Eye (tissue), 1 donor: ENCODE data around the gene ABL1.
"Not testable (repeated sequence)": the region's sequence is repeated elsewhere in the genome, so short reads cannot be mapped to it uniquely, and the experiment has no call there.

Experiments used
- DNase-seq: peaks from one replicate; pipeline ENCODE4 v3.0.0-alpha.2; 2015

Gene ABL1

DNA sequence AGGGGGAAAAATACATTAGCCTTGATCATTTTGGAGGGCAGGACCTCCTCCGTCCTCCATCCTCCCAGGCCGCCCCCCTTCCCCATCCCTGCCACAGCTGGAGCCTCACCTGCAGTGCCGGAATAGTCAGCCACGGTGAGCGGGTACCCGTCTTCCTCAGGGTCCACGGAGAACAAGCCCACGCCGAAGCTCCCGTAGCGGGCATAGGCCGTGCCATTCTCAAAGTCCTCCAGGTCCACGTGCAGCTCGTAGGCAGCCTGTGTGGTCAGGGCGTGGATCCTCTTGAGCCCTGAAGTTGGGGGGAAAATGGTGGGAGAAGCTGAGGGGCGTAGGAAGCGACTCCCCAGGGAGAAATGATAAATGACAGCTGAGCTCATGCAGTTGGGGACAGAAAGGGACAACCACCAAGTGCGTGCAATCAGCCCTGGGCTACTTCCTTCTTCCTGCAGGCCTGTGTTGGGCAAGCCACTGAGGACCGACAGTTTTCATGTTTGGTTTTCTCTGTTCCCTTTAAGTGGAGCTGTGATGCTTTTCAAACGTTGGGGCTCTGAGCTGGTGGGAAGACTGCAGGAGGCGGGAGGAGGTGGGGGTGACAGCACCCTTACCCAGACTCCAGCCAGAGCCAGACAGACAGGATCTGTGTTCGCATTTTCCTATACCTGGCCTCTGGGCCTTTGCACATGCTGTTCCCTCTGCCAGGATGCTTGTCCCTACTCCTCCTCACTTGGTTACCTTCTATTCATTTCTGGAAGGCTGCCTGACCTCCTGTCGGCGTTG, 70.3 kb downstream of the ABL1 start:
- no peak for DNase-seq

DNA sequence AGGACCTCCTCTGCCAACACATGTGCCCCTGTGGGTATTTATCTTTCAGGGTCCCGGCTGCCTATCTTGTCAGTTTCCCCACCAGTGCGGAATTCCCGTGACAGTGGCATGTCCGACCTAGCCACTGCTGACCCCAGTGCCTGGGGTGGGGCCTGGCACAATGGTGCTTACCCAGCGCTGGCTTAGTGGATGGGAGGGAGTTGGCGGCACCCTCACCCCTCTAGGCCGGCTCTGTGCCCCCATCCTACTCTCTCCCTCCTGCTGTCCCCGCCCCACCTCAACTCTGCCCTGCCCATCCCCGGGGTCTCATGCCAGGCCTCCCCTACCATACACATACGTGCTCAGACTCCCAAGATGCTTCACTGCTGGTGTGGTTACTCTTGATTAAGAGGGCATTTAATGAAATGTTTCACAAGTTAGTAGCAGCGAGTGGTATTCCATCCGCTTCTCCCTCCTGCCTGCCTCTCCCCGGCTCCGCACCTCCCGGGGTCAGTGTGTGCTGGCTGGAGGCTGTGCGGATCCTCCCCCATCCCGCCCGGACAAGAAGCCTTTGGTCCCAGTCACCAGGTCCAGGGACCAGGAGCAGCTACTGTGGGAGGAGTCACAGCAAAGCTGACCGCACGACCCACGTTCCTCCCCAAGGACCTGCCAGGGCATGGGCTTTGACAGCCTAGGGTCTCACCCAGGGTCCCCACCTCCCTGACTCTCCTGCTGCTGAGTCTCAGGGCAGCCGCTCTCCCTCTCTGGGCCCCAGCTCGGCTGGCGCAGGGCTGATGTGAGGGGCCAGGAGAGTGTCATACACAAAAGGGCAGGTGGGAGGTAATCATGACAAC, 71.1 kb downstream of the ABL1 start:
- DNase-seq = no peak

DNA sequence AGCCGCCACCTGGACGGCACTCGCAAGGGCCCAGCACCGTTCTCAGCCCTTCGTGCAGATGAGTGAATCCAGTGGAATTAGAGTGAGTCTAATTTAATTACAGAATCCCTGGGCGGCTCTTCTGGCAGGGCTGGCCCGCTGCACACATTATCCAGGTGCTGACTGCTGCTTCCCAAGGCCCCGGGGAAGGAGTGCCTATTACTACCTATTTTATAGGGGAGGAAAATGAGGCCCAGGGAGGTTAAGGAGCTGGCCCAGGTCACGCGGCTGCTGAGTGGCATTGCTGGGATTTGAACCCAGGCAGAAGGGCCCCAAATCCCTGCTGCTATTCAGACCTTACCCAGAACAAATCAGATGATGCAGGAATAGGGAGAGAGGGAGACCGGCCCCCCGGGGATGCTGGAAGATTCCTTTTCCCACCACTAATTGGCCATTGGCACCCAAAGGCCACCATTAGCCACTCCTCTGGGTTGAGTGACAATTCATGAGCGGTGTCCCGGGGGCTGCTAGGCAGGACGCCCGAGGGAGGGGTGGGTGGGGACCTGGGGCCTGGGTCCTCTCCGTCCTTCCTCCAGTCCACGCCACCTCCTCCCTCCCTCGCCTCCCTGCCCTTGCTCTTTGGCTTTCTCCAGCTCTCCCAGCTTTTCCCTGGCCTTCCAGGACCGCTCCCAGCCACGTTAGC, 71.8 kb downstream of the ABL1 start:
- DNase-seq = peak; percentile 48

DNA sequence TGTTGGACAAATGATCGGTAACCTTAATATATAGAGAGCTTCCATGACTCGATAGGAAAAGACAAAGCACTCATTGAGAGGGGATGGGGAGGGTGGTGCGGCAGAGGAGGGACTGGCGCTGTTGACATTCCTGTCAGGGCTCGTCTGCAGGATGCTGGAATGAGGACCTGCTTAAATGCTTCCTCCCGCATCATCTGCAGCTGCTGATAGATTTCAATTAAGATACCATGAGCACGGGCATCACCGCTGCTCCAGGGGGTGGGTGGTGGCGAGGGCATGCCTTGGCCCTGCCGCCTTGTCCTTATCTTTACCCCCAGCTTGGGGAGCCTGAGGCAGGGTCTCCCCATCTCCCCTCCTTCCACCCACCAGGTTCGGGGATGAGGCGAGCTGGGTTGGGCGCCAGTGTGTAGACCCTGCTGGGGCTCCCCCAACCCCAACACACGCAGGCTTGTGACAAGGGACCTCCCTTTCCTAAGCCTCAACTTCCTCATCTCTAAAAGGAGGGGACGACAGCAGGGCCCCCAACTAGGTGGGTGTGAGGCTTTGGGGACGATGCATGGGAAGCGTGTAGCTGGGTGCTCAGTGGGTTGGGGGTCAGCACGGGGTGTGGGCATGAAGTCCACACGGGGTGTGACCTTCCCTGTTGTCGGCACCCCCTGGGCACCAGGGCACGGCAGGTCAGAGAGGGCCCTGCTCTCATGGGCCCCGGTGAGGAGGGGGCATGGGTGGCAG, 73.3 kb downstream of the ABL1 start:
- no peak for DNase-seq

DNA sequence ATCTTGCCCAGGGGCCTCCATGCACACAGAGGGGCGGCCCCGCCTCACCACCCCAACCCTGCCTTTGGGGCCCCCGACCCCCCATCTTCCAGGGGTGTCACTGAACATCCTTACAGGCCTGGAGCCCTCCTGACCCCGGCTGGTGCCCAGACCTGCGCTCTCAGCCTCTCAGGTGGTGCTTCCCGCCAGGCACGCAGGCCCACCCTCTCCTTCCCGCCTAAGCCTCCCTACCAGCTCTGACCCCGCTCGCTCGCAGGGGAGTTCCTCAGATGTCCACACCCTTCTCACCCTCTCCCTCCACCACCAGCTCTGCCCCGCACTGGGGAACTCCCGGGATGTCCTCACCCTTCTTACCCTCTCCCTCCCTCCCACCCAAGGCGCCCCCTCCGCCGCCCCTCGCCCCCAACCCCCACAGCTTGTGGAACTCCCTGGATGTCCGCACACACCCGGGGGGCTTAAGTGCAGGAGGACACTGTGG, 73.9 kb downstream of the ABL1 start:
- no peak for DNase-seq

DNA sequence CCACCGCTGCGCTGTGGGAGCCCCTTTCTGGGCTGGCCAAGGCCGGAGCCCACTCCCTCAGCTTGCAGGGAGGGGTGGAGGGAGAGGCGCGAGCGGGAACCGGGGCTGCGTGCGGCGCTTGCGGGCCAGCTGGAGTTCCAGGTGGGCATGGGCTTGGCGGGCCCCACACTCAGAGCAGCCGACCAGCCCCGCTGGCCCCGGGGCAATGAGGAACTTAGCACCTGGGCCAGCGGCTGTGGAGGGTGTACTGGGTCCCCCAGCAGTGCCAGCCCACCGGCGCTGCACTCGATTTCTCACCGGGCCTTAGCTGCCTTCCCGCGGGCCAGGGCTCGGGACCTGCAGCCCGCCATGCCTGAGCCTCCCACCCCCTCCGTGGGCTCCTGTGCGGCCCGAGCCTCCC, 75.0 kb downstream of the ABL1 start:
- DNase-seq = not testable (repeated sequence)

DNA sequence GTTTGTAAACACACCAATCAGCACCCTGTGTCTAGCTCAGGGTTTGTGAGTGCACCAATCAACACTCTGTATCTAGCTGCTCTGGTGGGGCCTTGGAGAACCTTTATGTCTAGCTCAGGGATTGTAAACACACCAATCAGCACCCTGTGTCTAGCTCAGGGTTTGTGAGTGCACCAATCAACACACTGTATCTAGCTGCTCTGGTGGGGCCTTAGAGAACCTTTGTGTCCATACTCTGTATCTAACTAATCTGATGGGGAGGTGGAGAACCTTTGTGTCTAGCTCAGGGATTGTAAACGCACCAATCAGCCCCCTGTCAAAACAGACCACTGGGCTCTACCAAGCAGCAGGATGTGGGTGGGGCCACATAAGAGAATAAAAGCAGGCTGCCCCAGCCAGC, 75.6 kb downstream of the ABL1 start:
- not testable (repeated sequence) for DNase-seq

DNA sequence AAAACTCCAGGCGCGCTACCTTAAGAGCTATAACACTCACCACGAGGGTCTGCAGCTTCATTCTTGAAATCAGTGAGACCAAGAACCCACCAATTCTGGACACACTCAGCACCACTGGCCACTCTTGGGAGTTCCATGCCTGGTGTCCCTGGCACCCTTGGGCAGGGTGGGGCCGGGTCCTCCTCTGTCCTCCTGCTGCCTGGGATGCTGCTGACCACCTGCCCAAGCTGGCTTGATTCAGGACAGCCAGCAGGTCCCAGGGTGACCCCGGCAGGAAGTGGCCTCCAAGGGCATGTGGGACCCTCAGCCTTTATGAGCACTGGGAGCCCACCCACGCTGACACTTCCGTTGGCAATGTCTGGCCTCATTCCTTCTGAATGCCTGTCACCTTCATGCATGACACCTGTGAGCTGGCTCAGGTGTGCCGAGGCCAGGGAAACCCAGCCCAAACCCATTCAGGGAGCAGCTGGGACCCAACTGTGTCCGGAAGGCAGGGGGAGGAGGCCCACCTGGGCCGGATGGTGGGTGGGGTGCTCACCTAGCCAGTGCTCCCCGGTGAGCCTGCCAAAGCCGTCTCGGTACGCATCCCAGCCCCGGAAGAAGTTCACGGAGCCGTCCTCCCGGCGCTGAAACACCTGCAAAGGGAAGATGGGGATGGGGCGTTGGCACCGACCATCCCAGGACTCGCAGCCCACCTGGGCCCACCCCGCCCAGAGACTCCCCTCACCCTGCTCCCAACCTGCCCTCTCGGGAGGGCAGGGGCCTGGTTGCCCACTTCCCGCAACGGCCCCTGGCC, 76.4 kb downstream of the ABL1 start:
- no peak for DNase-seq

DNA sequence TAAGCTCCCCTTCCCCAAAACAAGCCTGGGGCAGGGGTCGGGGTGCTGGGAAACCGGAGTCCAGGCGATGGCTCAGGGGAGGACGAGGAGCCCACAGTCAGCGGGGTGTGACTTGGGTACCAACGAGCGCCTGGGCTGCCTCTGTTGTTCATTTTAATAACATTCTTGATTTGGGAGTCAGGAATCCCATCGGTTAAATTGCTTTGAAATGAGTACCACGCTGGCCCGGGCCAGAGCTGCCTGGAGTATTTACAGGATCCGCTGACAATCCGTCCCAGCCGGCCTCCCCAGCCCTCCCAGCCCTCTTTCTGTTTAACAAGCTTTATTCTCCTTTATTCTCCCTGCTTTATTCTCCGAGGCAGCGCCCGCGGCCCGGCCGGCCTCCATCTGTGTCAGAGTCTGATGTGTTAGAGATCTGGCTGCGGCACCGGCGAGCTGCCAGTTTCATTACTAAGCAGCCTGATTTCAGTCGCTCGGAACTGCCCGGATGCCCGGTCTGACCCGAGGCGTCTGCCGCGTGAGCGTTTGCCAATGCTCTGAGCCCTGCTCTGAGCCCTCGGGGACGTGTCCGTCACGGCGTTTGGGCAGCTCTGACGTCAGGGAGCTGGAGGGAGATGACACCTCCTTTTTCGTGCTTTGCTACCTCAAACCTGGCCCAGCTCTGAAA, 78.0 kb downstream of the ABL1 start:
- peak; percentile 76 for DNase-seq

DNA sequence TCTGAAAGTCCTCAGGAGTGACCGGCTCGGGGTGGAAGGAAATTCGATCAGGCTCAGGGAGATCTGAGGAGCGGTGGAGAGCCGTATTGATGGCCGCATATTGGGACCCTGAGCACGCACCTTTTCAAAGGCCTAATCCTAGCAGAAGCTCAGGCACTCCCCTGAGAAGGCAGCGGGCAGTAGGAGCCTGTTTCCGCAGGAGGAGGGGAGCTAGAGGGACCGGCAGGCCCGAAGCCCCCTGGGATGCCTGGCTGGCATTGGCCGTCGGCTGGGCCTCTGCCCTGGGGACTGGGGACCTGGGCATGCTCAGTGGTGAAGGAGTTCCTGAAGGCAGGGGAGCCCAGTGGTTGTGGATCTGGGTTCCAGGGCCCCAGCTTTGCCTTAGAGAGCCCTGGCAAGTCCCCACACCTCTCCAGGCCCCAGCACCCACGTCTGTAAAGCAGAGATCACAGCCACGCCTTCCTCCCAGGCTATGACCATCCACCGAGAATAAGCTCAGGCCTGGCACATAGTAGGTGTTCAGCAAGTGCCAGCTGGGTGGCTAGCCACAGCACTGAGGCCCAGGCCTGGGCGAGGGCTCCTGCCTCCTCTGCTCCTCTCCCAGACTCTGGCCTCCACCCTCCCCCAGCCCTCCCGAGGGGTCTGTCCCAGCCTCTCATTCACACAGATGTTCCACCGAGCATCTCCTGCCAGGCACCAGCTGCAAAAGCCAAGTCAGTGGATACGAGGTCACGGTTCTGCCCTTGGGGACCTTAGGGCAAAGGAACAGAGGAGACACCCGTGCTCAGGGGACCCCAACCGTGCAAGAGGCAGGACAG, 78.8 kb downstream of the ABL1 start:
- peak; percentile 43 for DNase-seq

DNA sequence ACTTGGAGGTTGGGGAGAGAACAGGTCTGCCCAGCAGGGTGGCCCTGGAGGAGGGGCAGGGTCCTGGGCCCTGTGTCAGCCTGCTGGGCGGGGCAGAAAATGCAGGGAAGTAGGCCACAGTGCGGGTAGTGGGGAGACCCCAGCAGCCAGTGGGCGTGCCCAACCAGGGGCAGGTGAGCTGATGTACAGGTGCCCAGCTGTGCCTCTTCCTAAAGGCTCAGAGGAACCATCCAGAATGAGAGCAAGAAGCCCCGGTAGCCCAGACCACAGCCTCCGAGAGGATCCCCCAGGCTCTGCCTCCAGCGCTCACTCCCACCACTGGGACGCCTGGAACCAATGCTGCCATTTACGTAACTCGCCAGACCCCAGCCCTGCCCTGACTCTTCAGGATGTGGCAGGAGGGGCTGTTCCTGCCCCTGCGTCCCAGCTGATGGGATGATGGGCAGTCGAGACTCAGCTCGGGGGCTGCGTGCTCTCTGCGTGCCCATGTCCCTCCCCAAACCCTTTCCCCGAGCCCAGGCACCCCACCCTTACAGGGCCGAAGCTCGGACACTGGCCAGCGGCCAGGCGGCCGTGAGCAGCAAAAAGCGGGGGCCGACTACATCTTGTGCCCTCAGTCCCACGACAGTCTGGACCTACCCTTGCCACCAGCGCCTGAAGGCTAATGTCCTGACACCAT, 79.5 kb downstream of the ABL1 start:
- no peak for DNase-seq

DNA sequence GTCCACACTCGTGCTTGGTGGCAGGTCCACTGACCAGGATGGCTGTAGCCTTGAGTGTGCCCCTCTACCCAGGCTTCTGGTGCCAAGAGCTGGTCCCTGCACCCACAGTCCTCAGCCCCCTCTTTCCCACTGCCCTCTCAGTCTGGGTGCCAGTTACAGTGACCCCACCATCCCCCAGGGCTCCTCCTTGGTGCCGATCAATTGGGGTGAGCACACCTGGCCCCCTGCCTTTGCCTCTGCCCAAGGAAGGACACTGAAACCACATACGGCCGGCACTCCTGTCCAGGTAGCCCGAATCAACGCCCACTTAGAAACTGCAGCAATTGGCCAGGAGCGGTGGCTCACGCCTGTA, 80.0 kb downstream of the ABL1 start:
- no peak for DNase-seq

DNA sequence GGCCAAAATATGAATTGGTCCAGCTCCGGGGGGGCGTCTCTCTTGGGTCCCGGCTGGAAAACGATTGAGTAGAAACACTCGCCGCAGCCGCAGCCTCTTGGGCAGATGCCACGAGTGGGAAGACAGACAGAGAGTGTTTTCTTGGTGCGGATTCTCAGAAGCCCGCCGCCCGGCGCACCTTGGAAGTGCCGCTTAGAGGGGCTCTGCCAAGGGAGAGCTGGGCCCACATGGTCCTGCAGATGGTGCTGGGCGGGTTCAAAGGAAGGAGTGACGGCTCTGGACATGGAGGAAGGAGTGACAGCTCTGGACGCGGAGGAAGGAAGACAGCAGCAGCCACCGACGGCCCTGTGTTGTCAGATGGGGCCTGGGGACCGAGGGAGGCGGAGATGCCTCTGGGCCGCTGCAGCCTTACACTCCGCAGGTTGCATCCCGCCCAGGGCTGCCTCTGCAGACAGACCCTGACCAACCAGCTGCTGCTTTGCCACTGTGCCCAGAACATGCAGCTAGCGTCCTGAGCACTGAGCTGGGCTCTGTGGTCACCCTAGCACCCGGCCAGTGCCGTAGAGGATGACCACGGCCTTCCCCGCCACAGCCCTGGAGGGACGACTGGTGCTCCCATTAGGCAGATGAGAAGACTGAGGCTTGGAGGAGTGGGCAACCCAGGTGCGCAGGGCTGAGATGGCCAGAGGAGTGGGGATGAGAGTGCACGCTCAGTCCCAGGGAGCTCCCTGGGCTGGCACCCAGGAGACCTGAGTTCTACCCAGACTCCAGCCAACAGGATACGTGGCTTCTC, 82.3 kb downstream of the ABL1 start:
- DNase-seq = no peak

DNA sequence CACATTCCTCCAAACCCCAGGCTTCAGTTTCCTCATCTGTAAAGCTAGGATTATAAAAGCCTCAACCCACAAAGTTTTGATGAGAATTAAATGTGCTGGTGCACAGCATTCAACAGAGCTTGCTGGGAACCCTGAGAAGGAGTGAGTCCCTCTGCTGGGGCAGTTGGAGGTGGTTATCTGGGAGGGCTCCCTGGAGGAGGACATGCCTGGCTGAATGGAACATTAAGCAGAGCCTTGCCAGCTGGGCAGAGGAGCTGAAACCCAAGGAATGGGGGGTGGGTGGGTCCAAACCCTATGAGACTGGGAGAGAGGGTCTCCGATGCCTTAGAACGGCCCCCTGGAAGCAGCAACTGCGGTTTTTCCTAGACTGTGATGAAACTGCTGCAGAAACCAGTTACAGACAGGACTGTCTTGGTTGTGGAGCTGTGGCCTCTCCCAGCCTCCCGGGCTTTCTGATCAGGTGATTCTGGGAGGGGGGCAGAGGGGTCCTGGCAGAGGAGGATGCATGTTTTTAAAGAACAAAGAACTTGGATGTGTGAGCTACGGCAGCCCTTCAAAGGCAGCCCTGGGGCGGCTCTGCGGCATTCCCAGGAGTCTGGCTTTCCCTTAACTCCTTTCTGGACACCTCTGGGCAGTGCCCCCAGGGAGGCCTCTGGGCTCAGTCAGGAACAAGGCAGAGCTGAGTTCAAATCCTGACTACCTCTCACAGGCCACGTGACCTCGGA, 83.2 kb downstream of the ABL1 start:
- DNase-seq = no peak

DNA sequence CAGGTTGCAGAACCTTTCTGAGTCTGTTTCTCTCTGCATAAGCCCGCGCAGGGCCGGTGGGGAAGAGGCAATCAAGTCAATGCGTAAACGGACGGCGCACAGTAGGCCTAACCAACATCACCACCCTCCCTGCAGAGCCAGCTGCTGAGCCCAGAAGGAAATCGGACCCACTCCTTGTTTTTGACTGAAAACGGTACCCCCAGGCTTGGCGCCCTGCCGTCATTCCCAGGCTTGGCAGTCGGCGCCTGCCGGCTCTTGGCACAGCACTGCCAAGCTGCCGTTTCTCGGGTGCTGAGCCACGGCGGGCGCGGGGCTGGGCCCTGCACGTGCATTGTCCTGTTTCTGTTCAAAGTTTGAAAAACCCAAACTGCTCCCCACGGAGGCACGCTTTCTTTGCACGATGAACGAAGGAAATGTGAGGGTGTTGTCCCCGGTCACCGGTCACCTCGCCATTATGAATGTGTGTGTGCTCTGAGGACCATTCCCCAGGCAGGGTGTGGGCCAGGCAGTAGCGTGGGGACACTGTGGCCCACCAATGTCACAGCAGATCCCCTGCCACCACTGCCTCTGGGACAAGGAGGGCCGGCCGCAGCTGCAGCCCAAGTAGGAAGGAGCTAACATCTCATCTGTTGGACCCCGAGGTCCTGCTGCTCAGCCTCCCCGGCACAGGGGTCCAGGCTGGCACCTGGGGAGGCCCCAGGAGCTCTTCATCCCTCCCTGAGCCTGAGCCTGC, 83.9 kb downstream of the ABL1 start:
- no peak for DNase-seq

DNA sequence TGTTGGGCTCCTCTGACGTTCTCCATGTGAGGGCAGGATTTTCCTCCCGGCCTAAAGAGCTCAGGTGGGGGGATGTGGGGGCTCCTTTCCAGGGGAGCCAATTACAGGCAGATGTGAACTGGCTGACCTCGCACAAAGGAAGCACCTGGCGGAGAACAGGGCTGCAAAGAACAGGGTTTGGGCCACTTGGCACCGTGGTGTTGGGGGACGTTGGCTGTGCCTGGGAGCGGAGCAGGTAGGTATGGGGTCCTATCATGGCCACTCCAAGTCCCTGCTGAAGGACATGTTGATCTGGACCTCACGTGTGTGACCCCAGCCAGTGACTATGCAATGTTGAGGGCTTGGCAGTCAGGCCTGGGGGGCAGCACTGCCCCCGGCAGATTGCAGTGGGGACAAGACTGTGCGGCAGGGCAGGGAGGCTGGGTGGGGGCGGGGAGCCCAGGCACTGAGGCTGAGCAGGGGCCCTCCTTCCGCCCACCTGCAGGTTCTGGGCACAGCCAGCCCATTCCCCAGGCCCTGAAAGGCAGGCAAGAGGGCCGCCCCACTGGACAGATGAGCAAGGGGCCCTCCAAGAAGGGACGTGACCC, 84.6 kb downstream of the ABL1 start:
- DNase-seq = no peak

DNA sequence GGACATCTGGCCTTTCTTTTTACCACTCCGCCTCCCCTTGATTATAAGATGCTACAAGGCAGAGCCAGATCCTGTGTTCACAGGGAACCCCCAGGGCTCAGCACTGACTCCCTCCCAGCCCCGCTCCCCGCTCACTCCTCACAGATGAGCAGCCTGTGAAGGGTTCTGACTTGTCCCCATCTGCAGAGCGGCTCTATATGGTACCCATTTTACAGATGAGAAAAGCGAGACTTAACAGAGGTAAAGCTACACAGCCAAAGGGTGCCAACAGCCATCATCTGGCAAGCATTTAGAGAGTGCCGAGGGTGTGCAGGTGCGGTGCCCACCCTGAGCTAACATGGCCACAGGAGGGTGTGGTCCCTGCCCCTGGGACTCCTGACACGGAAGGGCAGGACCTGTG, 85.2 kb downstream of the ABL1 start:
- DNase-seq = no peak
